HG02840 (cell line): ENCODE results near the gene NOTO.
A peak's percentile ranks its signal among the peaks of the same experiment; 100 is the strongest.

Source experiments
- ATAC-seq: cut with Tn5 transposase; IDR thresholded peaks from one replicate; pipeline ENCODE4 v1.9.1; 2021; ENCODE audit warnings: mild to moderate bottlenecking, moderate library complexity, moderate number of reproducible peaks; ENCODE audit not compliant: unreplicated experiment, low FRiP score

NOTO gene

GRCh38 chr2:73233154-73233931 lies 31.0 kb downstream of the NOTO start, which contains the start of gene PRADC1:
TSS of gene PRADC1 (minus strand) at chr2:73233239. CDS start at chr2:73233160, 79 bp downstream.
- ATAC-seq, result peak; percentile 93

DNA sequence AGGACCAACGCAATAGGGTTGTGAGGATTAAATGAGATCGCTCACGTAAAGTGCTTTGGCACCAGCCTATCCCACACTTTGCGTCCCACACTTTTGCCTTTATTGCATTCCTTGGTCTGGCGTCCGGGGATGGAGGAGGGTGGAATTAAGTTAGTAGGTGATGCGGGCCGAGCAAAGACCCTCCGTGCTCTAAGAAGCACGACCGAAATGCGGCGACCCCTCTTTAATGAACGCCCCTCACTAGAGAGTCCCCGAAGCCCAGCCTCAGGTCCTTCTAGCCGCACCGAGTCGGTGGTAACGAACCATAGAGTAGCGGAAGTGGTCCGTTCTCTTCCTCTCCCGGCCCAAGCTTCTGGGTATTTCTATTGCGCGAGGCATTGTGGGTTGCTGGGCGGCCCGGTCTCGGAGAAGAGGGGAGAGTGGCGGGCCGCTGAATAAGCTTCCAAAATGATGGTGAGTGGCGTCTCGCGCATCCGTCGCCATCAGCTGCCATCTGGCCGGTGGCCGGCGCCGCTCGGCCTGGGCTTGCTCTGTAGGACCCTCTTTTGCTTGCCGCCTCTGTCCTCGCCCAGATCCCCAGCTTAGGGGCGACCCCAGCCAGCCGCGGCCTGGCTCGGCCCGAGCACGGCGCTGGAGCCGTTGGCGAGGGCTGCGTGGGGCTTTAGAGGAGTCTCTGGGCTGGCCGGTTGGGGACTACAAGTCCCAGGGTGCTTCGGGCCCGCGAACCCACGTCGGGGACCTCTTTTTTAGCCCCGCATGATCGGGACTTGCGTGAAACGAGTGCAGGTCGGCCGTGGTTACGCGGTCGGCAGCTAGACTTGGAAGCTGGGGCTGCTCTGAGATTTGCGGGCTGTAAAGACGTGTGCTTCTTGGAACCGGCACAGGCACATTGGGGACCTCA lies 31.8 kb downstream of the NOTO start, which contains the start of gene CCT7:
Gene CCT7 (plus strand): TSS at position 377 of the 901 bp plus-strand sequence. CDS start 71 bp downstream, at position 448.
- ATAC-seq, result peak; percentile 61

DNA sequence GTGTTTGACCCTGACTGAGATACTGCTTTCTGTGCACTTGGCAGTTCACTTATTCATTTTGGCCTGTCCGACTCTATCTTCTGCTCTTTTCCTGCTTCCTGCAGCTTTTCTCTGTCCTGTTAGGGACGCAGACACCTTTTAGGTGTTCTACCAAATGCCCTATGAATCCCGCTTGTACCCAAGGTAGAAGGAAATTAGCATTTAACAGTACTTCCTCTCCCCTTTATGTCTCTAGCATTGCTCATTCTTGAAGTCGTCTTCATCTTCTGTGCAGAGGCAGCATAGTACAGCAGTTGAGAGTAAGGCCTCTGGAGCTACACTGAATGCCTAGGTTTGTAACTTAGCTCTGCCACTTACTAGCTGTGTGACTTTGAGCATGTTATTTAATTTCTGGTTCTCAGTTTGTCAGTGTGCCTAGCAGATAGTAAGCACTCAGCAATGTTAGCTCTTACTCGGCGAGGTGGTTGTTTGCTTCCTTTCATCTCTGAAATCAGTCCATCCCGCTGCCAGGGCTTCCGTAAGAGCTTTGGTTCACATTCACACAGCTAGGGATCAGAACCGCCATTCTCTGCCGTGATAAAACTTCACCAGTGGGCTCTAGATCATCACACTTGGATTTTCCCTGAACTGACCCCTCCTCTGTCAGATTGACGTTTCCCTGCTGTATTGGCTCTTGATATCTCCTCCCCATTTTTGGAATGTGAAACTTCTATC lies 33.1 kb downstream of the NOTO start:
- ATAC-seq, result no peak

DNA sequence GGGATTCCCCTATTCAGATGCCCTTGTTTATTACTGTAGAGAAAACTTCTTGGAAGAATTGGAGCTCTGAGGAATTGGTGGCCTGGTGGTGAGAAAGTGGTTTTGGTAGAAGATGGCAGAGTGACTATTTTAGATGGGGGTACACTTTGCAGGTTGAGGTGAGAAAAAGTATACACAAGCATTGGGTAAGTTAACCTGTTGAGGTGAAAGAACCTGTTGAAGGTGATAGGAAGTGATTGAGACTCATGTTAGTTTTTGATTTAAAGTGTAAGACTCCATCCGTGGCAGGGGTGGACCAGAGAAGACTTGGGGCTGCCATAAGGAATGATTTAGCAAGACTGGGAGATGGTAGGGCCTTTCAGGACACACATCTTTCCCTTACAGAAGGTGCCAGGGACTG lies 34.8 kb downstream of the NOTO start:
- no peak for ATAC-seq

DNA sequence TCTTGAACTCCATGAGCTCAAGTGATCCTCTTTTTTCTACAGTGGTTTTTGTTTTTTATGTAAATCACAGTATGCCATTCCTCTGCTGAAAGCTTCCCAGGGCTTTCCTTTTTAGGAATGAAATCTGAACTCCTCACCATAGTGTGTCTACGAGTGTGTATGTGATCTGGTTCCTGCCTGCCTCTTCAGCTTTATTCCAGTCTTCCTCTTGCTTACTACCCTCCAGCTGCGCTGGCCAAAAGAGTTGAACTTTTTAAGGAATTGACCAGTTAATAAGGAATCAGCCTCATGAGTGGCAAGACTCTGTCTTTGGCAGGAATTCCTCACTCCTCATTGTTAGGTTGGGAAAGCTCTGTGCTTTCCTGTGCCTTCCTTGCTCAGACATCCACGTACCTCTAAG lies 35.8 kb downstream of the NOTO start:
- no peak for ATAC-seq

DNA sequence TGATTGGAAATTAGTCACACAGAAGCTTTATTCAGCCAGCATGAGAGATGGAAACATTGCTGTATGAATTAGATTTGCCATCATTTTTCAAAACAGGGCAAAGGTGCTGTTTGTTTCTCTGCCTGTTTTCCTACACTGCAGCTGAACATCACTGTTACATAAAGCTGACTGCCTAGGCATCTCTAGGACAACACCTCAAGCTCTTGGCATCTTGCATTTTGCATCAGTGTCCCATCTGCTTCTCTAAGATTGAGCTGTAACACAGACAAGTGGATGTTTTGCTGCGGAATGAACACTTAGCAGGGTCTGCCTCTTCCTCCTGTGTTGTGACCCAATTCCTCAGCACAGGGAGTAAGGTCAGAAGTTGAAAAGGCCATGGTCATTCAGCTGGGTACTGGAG lies 36.6 kb downstream of the NOTO start:
- no peak for ATAC-seq

GRCh38 chr2:73239776-73240175 lies 37.4 kb downstream of the NOTO start:
- ATAC-seq, result no peak

GRCh38 chr2:73243884-73244570 lies 41.7 kb downstream of the NOTO start:
- ATAC-seq, result no peak

DNA sequence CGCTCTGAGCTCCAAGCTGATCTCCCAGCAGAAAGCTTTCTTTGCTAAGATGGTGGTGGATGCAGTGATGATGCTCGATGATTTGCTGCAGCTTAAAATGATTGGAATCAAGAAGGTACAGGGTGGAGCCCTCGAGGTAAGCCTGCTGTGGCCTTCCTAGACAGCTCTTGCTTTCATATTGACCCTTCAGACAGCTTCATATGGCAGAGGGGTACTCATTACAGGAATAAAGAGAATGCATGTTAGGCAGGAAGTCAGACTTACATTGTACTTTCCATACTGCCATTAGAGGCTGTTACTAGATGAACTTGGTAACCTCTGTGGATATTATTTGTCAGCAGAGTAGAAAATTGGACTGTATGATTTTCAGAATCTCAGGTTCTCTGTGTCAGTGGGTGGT lies 42.2 kb downstream of the NOTO start:
- no peak for ATAC-seq

- no peak for ATAC-seq
Observed at GRCh38 chr2:73246850-73247249, 44.5 kb downstream of the NOTO start.

DNA sequence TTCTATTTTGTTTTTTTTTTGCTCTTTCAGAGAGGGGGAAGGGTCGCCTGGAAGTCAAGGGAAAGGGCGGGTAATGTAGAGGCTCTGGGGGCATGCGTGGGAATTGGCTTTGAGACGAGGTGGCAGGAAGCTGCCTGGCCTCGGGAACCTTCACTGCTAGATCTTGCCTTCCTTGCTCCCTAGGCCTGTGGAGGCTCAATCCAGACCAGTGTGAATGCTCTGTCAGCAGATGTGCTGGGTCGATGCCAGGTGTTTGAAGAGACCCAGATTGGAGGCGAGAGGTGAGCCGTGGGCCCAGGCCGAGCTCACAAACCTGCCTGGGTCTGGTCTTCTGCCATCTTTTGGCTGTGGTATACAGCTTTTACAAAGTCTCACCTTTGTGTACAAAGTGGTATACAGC lies 47.3 kb downstream of the NOTO start:
- ATAC-seq, result no peak

DNA sequence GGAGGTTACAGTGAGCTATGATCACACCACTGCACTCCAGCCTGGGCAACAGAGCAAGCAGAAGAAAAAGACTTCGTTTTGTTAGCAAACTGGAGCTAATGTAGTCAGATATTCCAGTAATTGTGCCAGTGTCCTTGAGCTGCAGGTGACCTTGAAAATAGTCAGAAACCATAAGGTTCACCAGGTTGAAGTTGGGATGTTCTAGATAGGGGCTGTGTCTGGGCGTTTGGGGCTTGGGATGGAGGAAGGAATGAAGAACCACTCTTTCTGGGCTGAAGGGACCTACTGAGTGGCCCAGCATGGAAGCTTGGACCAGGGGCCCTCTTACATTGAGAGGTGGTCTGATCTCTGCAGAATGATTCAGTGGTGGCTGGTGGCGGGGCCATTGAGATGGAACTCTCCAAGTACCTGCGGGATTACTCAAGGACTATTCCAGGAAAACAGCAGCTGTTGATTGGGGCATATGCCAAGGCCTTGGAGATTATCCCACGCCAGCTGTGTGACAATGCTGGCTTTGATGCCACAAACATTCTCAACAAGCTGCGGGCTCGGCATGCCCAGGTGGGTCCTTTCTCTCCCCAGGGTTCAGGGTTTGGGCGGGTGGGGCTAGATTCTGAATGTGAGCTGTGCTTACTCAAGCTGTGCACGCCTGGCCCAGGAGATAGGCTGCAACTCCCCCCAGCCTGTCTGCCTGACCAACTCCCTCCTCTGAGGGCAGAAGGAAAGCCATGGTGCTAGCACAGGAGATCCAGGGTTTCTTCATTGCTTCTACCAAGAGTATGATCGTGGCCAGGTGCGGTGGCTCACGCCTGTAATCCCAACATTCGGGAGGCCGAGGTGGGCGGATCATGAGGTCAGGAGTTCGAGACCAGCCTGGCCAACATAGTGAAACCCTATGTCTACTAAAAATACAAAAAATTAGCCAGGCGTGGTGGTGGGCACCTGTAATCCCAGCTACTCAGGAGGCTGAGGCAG lies 48.8 kb downstream of the NOTO start:
- ATAC-seq, result no peak

DNA sequence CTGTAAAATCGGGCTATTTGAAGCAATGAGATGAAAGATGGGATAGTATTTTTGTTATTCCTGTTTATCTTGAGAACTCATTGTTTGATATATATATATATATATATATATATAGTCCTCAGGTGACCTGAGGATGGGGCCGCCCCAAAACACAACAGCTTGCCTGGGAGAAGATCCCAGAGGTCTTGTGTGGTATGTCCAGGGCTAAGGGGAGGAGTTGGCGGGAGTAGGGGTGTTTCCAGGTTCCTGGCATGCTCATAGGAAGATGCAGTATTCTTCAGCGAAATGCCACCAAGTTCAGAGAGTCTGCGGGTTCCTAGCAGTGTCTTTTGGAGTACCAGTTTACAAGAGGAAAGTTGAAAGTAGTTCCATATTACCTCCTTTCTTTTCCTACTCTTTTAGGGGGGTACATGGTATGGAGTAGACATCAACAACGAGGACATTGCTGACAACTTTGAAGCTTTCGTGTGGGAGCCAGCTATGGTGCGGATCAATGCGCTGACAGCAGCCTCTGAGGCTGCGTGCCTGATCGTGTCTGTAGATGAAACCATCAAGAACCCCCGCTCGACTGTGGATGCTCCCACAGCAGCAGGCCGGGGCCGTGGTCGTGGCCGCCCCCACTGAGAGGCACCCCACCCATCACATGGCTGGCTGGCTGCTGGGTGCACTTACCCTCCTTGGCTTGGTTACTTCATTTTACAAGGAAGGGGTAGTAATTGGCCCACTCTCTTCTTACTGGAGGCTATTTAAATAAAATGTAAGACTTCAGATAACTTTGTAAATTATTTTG lies 50.1 kb downstream of the NOTO start:
- ATAC-seq, result no peak

DNA sequence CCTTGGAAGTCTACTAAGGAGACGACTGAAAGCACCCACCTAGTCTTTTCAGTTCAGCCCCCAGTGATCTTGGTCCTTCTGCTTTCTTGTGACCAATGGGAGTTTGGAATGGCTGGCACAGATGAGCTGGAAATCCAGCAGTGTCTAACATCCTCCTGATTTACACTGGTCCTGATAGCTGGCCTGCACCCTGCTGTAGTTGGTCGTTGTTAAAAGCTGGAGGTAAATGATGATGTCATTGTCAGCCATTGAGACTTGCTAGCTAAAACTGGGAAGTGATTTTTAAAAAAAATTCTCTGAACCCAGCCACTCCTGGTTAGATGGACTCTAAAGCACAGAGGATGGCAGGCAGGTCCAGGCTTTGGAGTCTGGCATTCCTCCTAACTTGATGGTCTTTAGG lies 51.0 kb downstream of the NOTO start:
- ATAC-seq, result no peak

DNA sequence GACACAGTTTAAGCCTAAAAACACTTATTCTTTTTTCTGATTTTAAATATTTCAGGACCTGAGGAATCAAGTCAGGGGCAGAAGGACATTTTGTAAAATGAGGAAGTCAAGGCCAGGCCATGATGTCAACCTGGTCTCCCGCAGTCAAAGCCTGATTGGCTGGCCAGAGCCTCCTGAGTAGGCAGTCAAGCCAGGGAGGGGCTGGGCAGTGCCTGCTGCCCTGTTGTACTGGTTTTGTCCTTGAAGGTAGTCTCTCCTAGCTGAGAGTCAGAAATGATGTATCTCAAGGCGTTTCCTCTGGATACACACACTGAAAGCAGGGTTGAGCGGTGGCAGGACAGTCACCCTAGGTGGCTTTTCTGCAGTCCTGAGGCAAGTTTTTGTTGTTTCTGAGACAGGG lies 51.5 kb downstream of the NOTO start:
- ATAC-seq, result no peak

GRCh38 chr2:73254343-73255006 lies 52.1 kb downstream of the NOTO start:
- no peak for ATAC-seq

DNA sequence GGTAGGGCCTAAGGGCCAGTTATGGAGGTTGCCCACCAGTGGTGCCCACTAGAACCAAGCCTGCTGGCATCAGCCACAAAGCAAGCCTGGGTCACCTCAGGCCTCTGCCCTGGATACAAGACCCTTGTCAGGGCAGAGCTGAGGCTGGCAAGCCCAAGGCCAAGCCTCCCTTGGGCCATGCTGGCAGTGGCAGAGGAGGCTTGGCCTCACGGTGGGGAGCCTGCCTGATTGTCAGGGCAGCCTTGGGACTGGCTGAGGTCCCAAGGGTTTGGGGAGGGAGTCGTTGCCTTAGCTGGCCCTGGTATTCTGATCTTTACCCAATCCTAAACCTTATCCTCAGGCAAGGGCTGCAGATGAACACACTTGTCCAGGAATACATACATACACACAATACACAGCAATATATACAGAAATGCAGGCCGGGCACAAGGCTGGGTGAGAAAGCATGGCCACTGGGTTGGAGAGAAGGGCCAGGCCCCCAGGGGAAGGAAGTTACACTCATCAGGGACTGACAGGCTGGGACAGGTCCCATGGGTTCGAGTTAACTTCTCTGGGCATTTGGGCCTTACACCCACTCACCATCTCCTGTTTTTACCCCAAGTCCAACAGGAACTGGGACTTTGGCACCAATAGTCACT lies 52.8 kb downstream of the NOTO start:
- no peak for ATAC-seq
